Hematopoietic multipotent progenitor cell (in vitro differentiated cells): ENCODE measurements around the gene ZNF688. TPM values are rescaled to one million over a fixed set of nuclear protein-coding genes. Genes with fewer than 3 reads are reported as not detected.
"Not testable (repeated sequence)": the region's sequence is repeated elsewhere in the genome, so short reads cannot be mapped to it uniquely, and the experiment has no call there.

Experiments
- DNase-seq, 3 donors: peaks; one replicate each; pipeline ENCODE4 v3.0.0-alpha.2; 2011 to 2015; ENCODE audit warnings: low read depth in 2 of 3, low spot score in 2 of 3
- total RNA-seq: library from RNA; depleted of rRNA; stranded (reverse); fragments of >200 nt; gene quantifications from one replicate; pipeline ENCODE4 v1.2.3, GENCODE V29; 2012

ZNF688 gene
- total RNA-seq, 1 donor, result 12.1 TPM

GRCh38 chr16:30535106-30535776, 36.3 kb downstream of the ZNF688 start:
- no peak for DNase-seq

GRCh38 chr16:30534368-30535105, 37.0 kb downstream of the ZNF688 start, which contains the start of gene ZNF747:
Gene ZNF747 (minus strand): TSS chr16:30534858. CDS start chr16:30534679, 179 bp downstream.
- DNase-seq, result peak; percentile 81 to 91 (median 91)

- DNase-seq, result peak in 2 of 3 donors; percentile 23 to 35
Observed at GRCh38 chr16:30533748-30534367, 37.7 kb downstream of the ZNF688 start.

GRCh38 chr16:30533146-30533522, 38.4 kb downstream of the ZNF688 start:
- DNase-seq, result no peak

GRCh38 chr16:30532285-30533145, 39.0 kb downstream of the ZNF688 start:
- no peak for DNase-seq

- no peak for DNase-seq
Observed at GRCh38 chr16:30530163-30531037, 41.1 kb downstream of the ZNF688 start.

- no peak for DNase-seq
Observed at GRCh38 chr16:30528799-30529457, 42.6 kb downstream of the ZNF688 start.

GRCh38 chr16:30527635-30528178, 43.8 kb downstream of the ZNF688 start:
- DNase-seq, result peak in 2 of 3 donors; percentile 72 to 83

- DNase-seq, result peak; percentile 58 to 99 (median 97)
Observed at GRCh38 chr16:30526823-30527634, 44.5 kb downstream of the ZNF688 start.

- peak in 2 of 3 donors; percentile 48 to 62 for DNase-seq
Observed at GRCh38 chr16:30526137-30526822, 45.2 kb downstream of the ZNF688 start, which contains the start of gene ZNF768. Gene ZNF768 (minus strand): TSS chr16:30526566. CDS start chr16:30526413, 153 bp downstream.

- no peak for DNase-seq
Observed at GRCh38 chr16:30525844-30526136, 45.7 kb downstream of the ZNF688 start.

- no peak for DNase-seq
Observed at GRCh38 chr16:30524575-30525568, 46.6 kb downstream of the ZNF688 start.

GRCh38 chr16:30523768-30524574, 47.5 kb downstream of the ZNF688 start:
- DNase-seq, result no peak

- DNase-seq, result not testable (repeated sequence)
Observed at GRCh38 chr16:30522702-30523463, 48.6 kb downstream of the ZNF688 start.
